Keratinocyte (primary cell): ENCODE data around the gene GTF3A.

ENCODE experiments used
- CTCF ChIP-seq, 3 experiments: IDR thresholded peaks in 1 of 3; conservative IDR thresholded peaks in 1 of 3; optimal IDR thresholded peaks in 1 of 3; 2 replicates in 2 of 3; 3 replicates in 1 of 3; pipeline versions ENCODE3 to v1.5.1; 2011; ENCODE audit warnings: low read length in 3 of 3, mild to moderate bottlenecking in 3 of 3, moderate library complexity in 2 of 3, control low read depth in 1 of 3, inconsistent platforms in 1 of 3; ENCODE audit not compliant: insufficient read depth in 2 of 3; ENCODE audit errors: extremely low read depth in 1 of 3
- EZH2 ChIP-seq: IDR thresholded peaks from one replicate; pipeline ENCODE4 v1.6.1; 2012; ENCODE audit warnings: inconsistent platforms, mild to moderate bottlenecking, low read length, moderate library complexity

- no peak for TF ChIP-seq CTCF (optimal IDR thresholded peaks at IDR 0.05 in 1 of 3, IDR thresholded peaks at IDR 0.05 in 1 of 3, conservative IDR thresholded peaks at IDR 0.05 in 1 of 3; ENCODE audit: extremely low read depth in 1 of 3, insufficient read depth in 2 of 3, low read length in 3 of 3)
- no peak for TF ChIP-seq EZH2
Measured at GRCh38 chr13:27427641-27428040, 3.2 kb downstream of the GTF3A start.
